Natural killer cell treated with Interleukin-12 subunit alpha and Interleukin-12 subunit beta and Interleukin-15 and Interleukin-18, amount 100 ng/mL, for 72 hours (primary cell): ENCODE measurements around the gene C6orf47. TPM values are rescaled to one million over a fixed set of nuclear protein-coding genes. Genes with fewer than 3 reads are reported as not detected.

ENCODE experiments used
- ATAC-seq, 2 donors: fragments of 150-1000 bp; cut with Tn5 transposase in 1 of 2; sonication (Bioruptor Pico), chemical (Tn5 transposase) in 1 of 2; 2 replicates each; pipeline ENCODE4 v1.10.0; 2021
- DNase-seq: peaks from one replicate; pipeline ENCODE4 v3.0.0; 2022; ENCODE audit warnings: low spot score
- H3K27ac Mint-ChIP-seq, 2 donors: 1 replicate in 1 of 2; 2 replicates in 1 of 2; pipeline ENCODE4 v1.8.0; 2022; ENCODE audit warnings: mixed read lengths in 2 of 2, mild to moderate bottlenecking in 1 of 2, moderate library complexity in 1 of 2
- H3K27me3 Mint-ChIP-seq, 2 donors: 1 replicate in 1 of 2; 2 replicates in 1 of 2; pipeline ENCODE4 v1.8.0; 2022; ENCODE audit warnings: mixed read lengths in 2 of 2
- H3K36me3 Mint-ChIP-seq: one replicate; pipeline ENCODE4 v1.8.0; 2022; ENCODE audit warnings: mixed read lengths
- H3K4me1 Mint-ChIP-seq, 2 donors: 1 replicate in 1 of 2; 2 replicates in 1 of 2; pipeline ENCODE4 v1.8.0; 2022; ENCODE audit warnings: low read depth in 2 of 2, mixed read lengths in 2 of 2, mild to moderate bottlenecking in 1 of 2
- H3K4me3 Mint-ChIP-seq: one replicate; pipeline ENCODE4 v1.8.0; 2022; ENCODE audit warnings: mixed read lengths
- H3K9me3 Mint-ChIP-seq: 2 replicates; pipeline ENCODE4 v1.8.0; 2022; ENCODE audit warnings: mixed read lengths
- total RNA-seq, 2 donors: library from RNA; stranded (reverse); gene quantifications; one replicate each; pipeline ENCODE4 v1.2.3, GENCODE V29; 2022

The C6orf47 gene
- total RNA-seq, 2 donors from 2014 or later = 26.9 to 34.0 TPM

DNA sequence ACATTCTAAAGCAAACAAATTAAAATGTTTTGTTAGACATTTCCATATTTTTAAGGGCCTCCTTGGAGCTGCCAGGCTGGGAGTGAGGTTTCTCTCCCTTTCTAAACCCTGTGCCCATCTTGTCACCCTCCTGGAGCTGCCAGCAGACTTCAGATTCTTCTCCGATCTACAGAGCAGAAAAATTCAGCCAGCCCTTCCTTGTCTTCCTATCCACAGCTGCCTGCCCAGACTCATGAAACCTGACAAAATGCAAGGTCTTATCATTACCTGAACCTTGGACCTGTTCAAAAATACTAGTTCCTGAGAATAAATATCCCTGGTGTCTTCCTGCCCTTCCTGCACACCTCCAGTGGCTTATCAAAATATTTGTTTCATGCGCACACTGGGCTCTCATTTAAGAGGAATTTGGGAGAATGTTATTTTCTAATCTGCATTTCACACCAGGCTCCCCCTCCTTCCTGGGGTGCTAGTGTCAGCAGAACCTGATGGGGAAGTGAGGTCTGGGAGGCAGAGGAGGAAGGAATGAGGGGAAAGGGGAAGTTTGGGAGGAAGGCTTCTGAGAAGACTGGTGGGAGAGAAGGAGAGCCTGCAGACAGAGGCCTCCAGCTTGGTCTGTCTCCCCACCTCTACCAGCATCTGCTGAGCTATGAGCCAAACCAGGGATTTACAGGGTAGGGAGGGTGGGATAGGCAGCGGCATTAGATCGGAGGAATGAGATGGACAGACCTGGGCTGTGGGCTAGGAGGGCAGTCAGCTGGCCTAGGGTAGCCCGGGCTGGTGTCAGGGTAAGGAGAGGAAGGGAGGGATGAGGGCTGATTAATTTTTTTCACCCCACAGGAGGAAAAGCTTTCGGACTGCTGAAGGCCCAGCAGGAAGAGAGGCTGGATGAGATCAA is 45.6 kb downstream of the C6orf47 start, which contains the start of gene AIF1:
Gene AIF1 (plus strand): TSS at position 551 of the 895 bp plus-strand sequence. CDS start 96 bp downstream, at position 647.
- no peaks in the 10 kb centered on the region for H3K9me3 Mint-ChIP-seq
- H3K27me3 Mint-ChIP-seq = peaks cover 0 to 3% of the 10 kb centered on the region in 2 donors
- DNase-seq (no peak), ATAC-seq (no peak)
- H3K27ac Mint-ChIP-seq = peak within 1 kb of the TSS in 1 of 2 donors; percentile 68
- H3K4me1 Mint-ChIP-seq = peaks cover 10 to 12% of the 10 kb centered on the region in 2 donors
- H3K36me3 Mint-ChIP-seq = no peaks in the 10 kb centered on the region
- H3K4me3 Mint-ChIP-seq = peak within 1 kb of the TSS; percentile 30

DNA sequence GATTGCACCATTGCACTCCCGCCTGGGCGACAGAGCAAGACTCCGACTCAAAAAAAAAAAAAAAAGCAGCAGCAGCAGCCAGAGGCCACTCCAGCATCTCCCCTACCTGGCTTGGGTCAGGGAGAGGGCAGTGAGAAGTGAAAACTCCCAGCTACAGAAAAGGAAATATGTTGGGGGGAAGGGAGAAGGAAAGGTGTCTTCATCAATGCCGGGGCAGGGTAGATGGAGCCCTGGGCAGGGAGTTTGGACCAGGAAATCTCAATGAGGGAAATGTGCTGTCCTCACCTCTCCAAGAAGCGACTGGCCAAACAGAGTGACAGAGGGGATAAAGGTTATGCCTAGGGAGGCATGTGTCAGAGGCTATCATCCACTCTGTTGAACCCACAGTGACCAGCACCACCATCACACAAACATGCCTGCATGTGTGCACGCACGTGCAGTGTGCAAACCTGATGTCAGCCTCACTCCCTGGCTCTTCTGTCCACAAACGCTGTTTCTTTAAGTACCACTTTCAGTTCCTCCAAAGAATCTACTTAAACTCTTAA is 46.4 kb downstream of the C6orf47 start:
- H3K27ac Mint-ChIP-seq = no peak overlapping the region
- no peak overlapping the region for H3K4me3 Mint-ChIP-seq
- H3K27me3 Mint-ChIP-seq = peaks cover 0 to 3% of the 10 kb centered on the region in 2 donors
- peaks cover 10 to 12% of the 10 kb centered on the region in 2 donors for H3K4me1 Mint-ChIP-seq
- DNase-seq (no peak), ATAC-seq (no peak)
- H3K9me3 Mint-ChIP-seq = no peaks in the 10 kb centered on the region
- no peaks in the 10 kb centered on the region for H3K36me3 Mint-ChIP-seq

DNA sequence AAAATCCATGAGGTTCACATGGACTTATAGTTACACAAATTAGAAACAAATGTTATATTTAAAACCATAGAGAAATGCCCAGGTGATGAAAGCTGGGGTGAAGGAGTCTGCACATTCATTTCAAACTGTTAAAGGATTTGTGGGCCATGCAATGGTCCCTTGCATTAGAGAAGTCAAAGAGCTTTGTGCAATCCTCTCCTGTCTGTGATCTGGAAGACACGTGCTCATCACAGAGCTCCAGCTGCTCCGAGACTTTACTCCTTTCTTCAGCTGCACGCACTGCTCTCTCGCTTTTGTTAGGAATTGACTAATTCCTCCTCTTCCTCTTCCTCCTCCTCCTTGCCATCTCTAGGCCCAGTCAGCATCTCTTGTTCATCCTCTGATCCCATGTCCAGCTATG is 49.6 kb downstream of the C6orf47 start:
- Mint-ChIP-seq H3K4me3 (no peak overlapping the region), H3K27me3 (peaks cover 0 to 3% of the 10 kb centered on the region in 2 donors), H3K9me3 (no peaks in the 10 kb centered on the region), H3K4me1 (peaks cover 3 to 8% of the 10 kb centered on the region in 2 donors), H3K36me3 (no peaks in the 10 kb centered on the region), H3K27ac (no peak overlapping the region)
- no peak for DNase-seq
- ATAC-seq = no peak

DNA sequence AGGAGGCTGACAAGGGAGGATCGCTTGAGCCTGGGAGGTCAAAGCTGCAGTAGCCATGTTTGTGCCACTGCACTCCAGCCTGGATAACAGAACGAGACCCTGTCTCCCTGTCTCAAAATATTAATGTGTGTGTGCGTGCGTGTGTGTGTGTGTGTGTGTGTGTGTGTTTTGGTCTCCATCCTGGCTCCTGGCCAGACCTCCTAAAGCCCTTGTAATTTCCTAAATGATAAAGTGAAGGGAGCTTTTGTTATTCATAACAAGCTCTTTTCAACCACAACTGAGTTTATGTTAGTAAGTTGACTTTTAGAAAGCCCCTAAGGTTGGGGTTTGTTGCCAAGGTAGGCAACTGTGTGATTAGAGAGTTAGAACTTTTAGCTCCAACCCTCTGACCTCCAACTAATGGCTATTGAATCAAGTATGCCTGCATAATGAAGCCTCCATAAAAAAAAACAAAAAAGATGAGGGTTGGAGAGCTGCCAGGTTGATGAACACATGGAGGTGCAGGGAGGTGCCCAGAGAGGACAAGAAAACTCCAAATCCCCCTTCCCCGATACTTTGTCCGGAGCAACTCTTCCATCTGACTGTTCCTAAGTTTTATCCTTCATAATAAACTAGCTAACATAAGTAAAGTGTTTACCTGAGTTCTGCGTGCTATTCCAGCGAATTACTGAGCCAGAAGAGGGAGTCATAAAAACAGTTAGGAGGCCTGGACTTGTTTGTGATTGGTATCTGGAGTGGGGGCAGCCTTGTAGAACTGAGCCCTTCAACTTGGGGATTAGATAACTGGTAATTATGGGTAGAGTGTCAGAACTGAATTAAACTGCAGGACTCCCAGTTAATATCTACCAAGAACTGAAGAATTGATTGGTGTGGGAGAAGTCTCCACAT is 50.8 kb downstream of the C6orf47 start:
- H3K4me3 Mint-ChIP-seq = no peak overlapping the region
- H3K36me3 Mint-ChIP-seq = no peaks in the 10 kb centered on the region
- ATAC-seq (no peak), DNase-seq (no peak)
- no peaks in the 10 kb centered on the region for H3K9me3 Mint-ChIP-seq
- peaks cover 0 to 2% of the 10 kb centered on the region in 2 donors for H3K4me1 Mint-ChIP-seq
- peaks cover 0 to under 1% of the 10 kb centered on the region in 2 donors for H3K27me3 Mint-ChIP-seq
- H3K27ac Mint-ChIP-seq = no peak overlapping the region

Other genes with a start within 250 kb of the C6orf47 start
- gene MICB, start 162.6 kb downstream of the C6orf47 start, total RNA-seq = 10 to 100 TPM; 34.9 to 37.4 TPM
- not detected for gene MCCD1, start 131.8 kb downstream of the C6orf47 start, total RNA-seq
- gene DDX39B, start 118.8 kb downstream of the C6orf47 start, total RNA-seq = 100 to 1,000 TPM; 469 to 713 TPM
- 1 to 10 TPM; 1.4 to 2.3 TPM for gene ATP6V1G2, start 114.2 kb downstream of the C6orf47 start, total RNA-seq
- 10 to 100 TPM; 16.8 to 17.0 TPM for gene NFKBIL1, start 113.2 kb downstream of the C6orf47 start, total RNA-seq
- 1,000 to 10,000 TPM; 1,187 to 3,727 TPM for gene LTA, start 88.5 kb downstream of the C6orf47 start, total RNA-seq
- 100 to 1,000 TPM; 320 to 420 TPM for gene TNF, start 85.2 kb downstream of the C6orf47 start, total RNA-seq
- gene LTB, start 78.4 kb downstream of the C6orf47 start, total RNA-seq = 100 to 1,000 TPM; 110 to 153 TPM
- gene LST1, start 74.5 kb downstream of the C6orf47 start, total RNA-seq = 10 to 100 TPM; 15.5 to 34.6 TPM
- gene NCR3, start 67.8 kb downstream of the C6orf47 start, total RNA-seq = 10 to 100 TPM; 65.5 to 91.6 TPM
- 10 to 100 TPM in 1 of 2 donors, 1 to 10 TPM in 1; 9.3 to 20.0 TPM for gene AIF1, start 45.5 kb downstream of the C6orf47 start, total RNA-seq
- gene PRRC2A, start 40.1 kb downstream of the C6orf47 start, total RNA-seq = 100 to 1,000 TPM; 224 to 345 TPM
- 100 to 1,000 TPM; 284 to 337 TPM for gene BAG6, start 8.1 kb downstream of the C6orf47 start, total RNA-seq
- gene APOM, start 4.9 kb downstream of the C6orf47 start, total RNA-seq = 1 to 10 TPM in 1 of 2 donors, under 1 TPM in 1; 0.76 to 1.3 TPM
- 10 to 100 TPM; 34.5 to 40.9 TPM for gene GPANK1, start 4.2 kb upstream of the C6orf47 start, total RNA-seq
- gene CSNK2B, start 5.3 kb upstream of the C6orf47 start, total RNA-seq = 100 to 1,000 TPM; 205 to 247 TPM
- 10 to 100 TPM; 24.0 to 37.9 TPM for gene LY6G5B, start 9.2 kb upstream of the C6orf47 start, total RNA-seq
- gene LY6G5C, start 20.3 kb upstream of the C6orf47 start, total RNA-seq = 1 to 10 TPM; 5.4 to 8.8 TPM
- gene ABHD16A, start 42.5 kb upstream of the C6orf47 start, total RNA-seq = 10 to 100 TPM; 60.6 to 77.5 TPM
- gene LY6G6F, start 46.1 kb upstream of the C6orf47 start, total RNA-seq = not detected
- not detected for gene LY6G6D, start 54.6 kb upstream of the C6orf47 start, total RNA-seq
- not detected for gene LY6G6C, start 61.0 kb upstream of the C6orf47 start, total RNA-seq
- gene MPIG6B, start 62.6 kb upstream of the C6orf47 start, total RNA-seq = under 1 TPM in 1 of 2 donors, not detected in 1; 0.21 TPM
- 10 to 100 TPM; 18.8 to 24.4 TPM for gene DDAH2, start 68.5 kb upstream of the C6orf47 start, total RNA-seq
- gene CLIC1, start 75.8 kb upstream of the C6orf47 start, total RNA-seq = 100 to 1,000 TPM; 468 to 581 TPM
- gene MSH5, start 79.2 kb upstream of the C6orf47 start, total RNA-seq = 100 to 1,000 TPM in 1 of 2 donors, 10 to 100 TPM in 1; 36.2 to 154 TPM
- 10 to 100 TPM in 1 of 2 donors, 1 to 10 TPM in 1; 9.2 to 25.2 TPM for gene SAPCD1, start 101.9 kb upstream of the C6orf47 start, total RNA-seq
- 1 to 10 TPM; 1.4 to 2.1 TPM for gene VWA7, start 116.5 kb upstream of the C6orf47 start, total RNA-seq
- gene VARS1, start 135.0 kb upstream of the C6orf47 start, total RNA-seq = 100 to 1,000 TPM in 1 of 2 donors, 10 to 100 TPM in 1; 90.7 to 226 TPM
- gene LSM2, start 146.2 kb upstream of the C6orf47 start, total RNA-seq = 100 to 1,000 TPM in 1 of 2 donors, 10 to 100 TPM in 1; 94.6 to 113 TPM
- gene HSPA1L, start 154.5 kb upstream of the C6orf47 start, total RNA-seq = 1 to 10 TPM; 1.7 to 4.1 TPM
- 100 to 1,000 TPM; 160 to 262 TPM for gene HSPA1A, start 154.8 kb upstream of the C6orf47 start, total RNA-seq
- 100 to 1,000 TPM; 107 to 113 TPM for gene HSPA1B, start 167.0 kb upstream of the C6orf47 start, total RNA-seq
- gene NEU1, start 202.0 kb upstream of the C6orf47 start, total RNA-seq = 10 to 100 TPM; 37.2 to 46.6 TPM
- not detected for gene SLC44A4, start 218.2 kb upstream of the C6orf47 start, total RNA-seq
- 10 to 100 TPM; 34.4 to 69.1 TPM for gene EHMT2, start 236.9 kb upstream of the C6orf47 start, total RNA-seq
- gene ZBTB12, start 241.3 kb upstream of the C6orf47 start, total RNA-seq = 1 to 10 TPM; 1.4 to 2.9 TPM